Measurements from ENCODE around the gene MYH7. TPM values are rescaled to one million over a fixed set of nuclear protein-coding genes. Genes with fewer than 3 reads are reported as not detected.
"Not testable (repeated sequence)": the region's sequence is repeated elsewhere in the genome, so short reads cannot be mapped to it uniquely, and the experiment has no call there.

The MYH7 gene
- total RNA-seq, 4 donors from 2014 or later, result 1,360 to 5,274 (median 3,359) TPM

- in situ Hi-C loops (cut with MboI; ENCODE audit: low sequenced_read_pairs in 4 of 4) (no loop called here), intact Hi-C loops (cut with DNase I; ENCODE audit: low total_unique reads) (no loop called here)
- H3K36me3 ChIP-seq, result no peaks in the 10 kb centered on the region
- H3K4me3 ChIP-seq, result no peak overlapping the region
- TF ChIP-seq POLR2A (IDR thresholded peaks at IDR 0.05), result no peak
- no peak for TF ChIP-seq CTCF (IDR thresholded peaks at IDR 0.05 in 4 of 5, conservative IDR thresholded peaks at IDR 0.05 in 1 of 5)
- no peaks in the 10 kb centered on the region for H3K9me3 ChIP-seq
- H3K27ac ChIP-seq, result peak overlapping the region in 3 of 4 donors; percentile 84 to 90 (median 85)
- no peaks in the 10 kb centered on the region for H3K27me3 ChIP-seq
- peak; percentile 36 to 49 for DNase-seq
- H3K4me1 ChIP-seq, result peaks cover 0 to 18% of the 10 kb centered on the region in 2 donors
- ATAC-seq, result no peak
Measured at GRCh38 chr14:23402296-23403138, 32.9 kb downstream of the MYH7 start.

- H3K36me3 ChIP-seq, result peaks cover 0 to 1% of the 10 kb centered on the region in 2 donors
- H3K4me1 ChIP-seq, result peaks cover 0 to 6% of the 10 kb centered on the region in 2 donors
- intact Hi-C loops (cut with DNase I; ENCODE audit: low total_unique reads), result no loop called here
- in situ Hi-C loops (cut with MboI; ENCODE audit: low sequenced_read_pairs in 4 of 4), result no loop called here
- peak in 1 of 2 donors; percentile 29 for ATAC-seq
- H3K9me3 ChIP-seq, result no peaks in the 10 kb centered on the region
- TF ChIP-seq POLR2A (IDR thresholded peaks at IDR 0.05) (no peak), CTCF (IDR thresholded peaks at IDR 0.05 in 4 of 5, conservative IDR thresholded peaks at IDR 0.05 in 1 of 5) (no peak)
- peak overlapping the region in 3 of 4 donors; percentile 84 to 90 (median 85) for H3K27ac ChIP-seq
- DNase-seq, result peak in 1 of 2 donors; percentile 70
- no peak overlapping the region for H3K4me3 ChIP-seq
- H3K27me3 ChIP-seq, result no peaks in the 10 kb centered on the region
Measured at GRCh38 chr14:23401291-23401690, 34.2 kb downstream of the MYH7 start.

GRCh38 chr14:23400496-23401149, 34.8 kb downstream of the MYH7 start:
- peak overlapping the region in 3 of 4 donors; percentile 84 to 90 (median 85) for H3K27ac ChIP-seq
- H3K4me3 ChIP-seq; in situ Hi-C loops (cut with MboI; ENCODE audit: low sequenced_read_pairs in 4 of 4); H3K36me3 ChIP-seq; H3K4me1 ChIP-seq; intact Hi-C loops (cut with DNase I; ENCODE audit: low total_unique reads); ATAC-seq; H3K27me3 ChIP-seq; DNase-seq; H3K9me3 ChIP-seq: not testable (repeated sequence)

GRCh38 chr14:23399591-23399990, 35.9 kb downstream of the MYH7 start:
- no peaks in the 10 kb centered on the region for H3K9me3 ChIP-seq
- no peaks in the 10 kb centered on the region for H3K4me1 ChIP-seq
- TF ChIP-seq CTCF (IDR thresholded peaks at IDR 0.05 in 4 of 5, conservative IDR thresholded peaks at IDR 0.05 in 1 of 5) (no peak), POLR2A (IDR thresholded peaks at IDR 0.05) (no peak)
- peaks cover 0 to 8% of the 10 kb centered on the region in 2 donors for H3K36me3 ChIP-seq
- ATAC-seq (peak in 1 of 2 donors; percentile 19), DNase-seq (peak in 1 of 2 donors; percentile 39)
- in situ Hi-C loops (cut with MboI; ENCODE audit: low sequenced_read_pairs in 4 of 4) (no loop called here), intact Hi-C loops (cut with DNase I; ENCODE audit: low total_unique reads) (no loop called here)
- H3K4me3 ChIP-seq, result no peak overlapping the region
- H3K27ac ChIP-seq, result peak overlapping the region in 3 of 4 donors; percentile 84 to 90 (median 85)
- no peaks in the 10 kb centered on the region for H3K27me3 ChIP-seq

- Histone ChIP-seq H3K27ac (peak overlapping the region in 3 of 4 donors; percentile 84 to 90 (median 85)), H3K4me3 (no peak overlapping the region), H3K9me3 (no peaks in the 10 kb centered on the region), H3K36me3 (peaks cover 0 to 8% of the 10 kb centered on the region in 2 donors), H3K27me3 (no peaks in the 10 kb centered on the region), H3K4me1 (no peaks in the 10 kb centered on the region)
- ATAC-seq (no peak), DNase-seq (no peak)
- intact Hi-C loops (cut with DNase I; ENCODE audit: low total_unique reads) (no loop called here), in situ Hi-C loops (cut with MboI; ENCODE audit: low sequenced_read_pairs in 4 of 4) (no loop called here)
- TF ChIP-seq POLR2A (IDR thresholded peaks at IDR 0.05), result no peak
- no peak for TF ChIP-seq CTCF (IDR thresholded peaks at IDR 0.05 in 4 of 5, conservative IDR thresholded peaks at IDR 0.05 in 1 of 5)
Measured at GRCh38 chr14:23399136-23399535, 36.3 kb downstream of the MYH7 start.
